HFFc6 (cell line): ENCODE measurements around the gene BRD4. TPM values are rescaled to one million over a fixed set of nuclear protein-coding genes. Genes with fewer than 3 reads are reported as not detected.

Experiments used
- DNase-seq: peaks from one replicate; pipeline ENCODE4 v3.0.0-alpha.2; 2018
- H3K27ac Mint-ChIP-seq: 2 replicates; pipeline ENCODE4 v1.8.0; 2020; ENCODE audit warnings: mild to moderate bottlenecking, mixed read lengths
- H3K27me3 Mint-ChIP-seq: 2 replicates; pipeline ENCODE4 v1.8.0; 2021; ENCODE audit warnings: mild to moderate bottlenecking, moderate library complexity, mixed read lengths; ENCODE audit not compliant: insufficient read depth
- H3K36me3 Mint-ChIP-seq: 2 replicates; pipeline ENCODE4 v1.8.0; 2021; ENCODE audit warnings: low read depth, mixed read lengths
- H3K4me1 Mint-ChIP-seq: 2 replicates; pipeline ENCODE4 v1.8.0; 2020; ENCODE audit warnings: low read depth, mixed read lengths
- H3K4me3 Mint-ChIP-seq: 2 replicates; pipeline ENCODE4 v1.8.0; 2020; ENCODE audit warnings: mild to moderate bottlenecking, moderate library complexity, mixed read lengths
- H3K9me3 Mint-ChIP-seq: 2 replicates; pipeline ENCODE4 v1.8.0; 2020; ENCODE audit warnings: mild to moderate bottlenecking, mixed read lengths
- CTCF ChIP-seq: fragments of 200-600 bp; sonication (generic); IDR thresholded peaks from 2 replicates; pipeline ENCODE4 v1.5.0; 2021; ENCODE audit warnings: antibody characterized with exemption, mild to moderate bottlenecking
- total RNA-seq, 6 experiments: library from RNA; stranded (reverse); fragmentation: NEBNext Ultra II Directional; extraction: Animal tissue kit (Norgen Biotek cat#: 25700); gene quantifications; 2 replicates in 1 of 6; 3 replicates in 5 of 6; pipeline ENCODE4 v1.2.3, GENCODE V29; 2021

Gene BRD4
- total RNA-seq, 6 experiments from 2014 or later, result 74.9 to 85.2 (median 81.5) TPM

DNA sequence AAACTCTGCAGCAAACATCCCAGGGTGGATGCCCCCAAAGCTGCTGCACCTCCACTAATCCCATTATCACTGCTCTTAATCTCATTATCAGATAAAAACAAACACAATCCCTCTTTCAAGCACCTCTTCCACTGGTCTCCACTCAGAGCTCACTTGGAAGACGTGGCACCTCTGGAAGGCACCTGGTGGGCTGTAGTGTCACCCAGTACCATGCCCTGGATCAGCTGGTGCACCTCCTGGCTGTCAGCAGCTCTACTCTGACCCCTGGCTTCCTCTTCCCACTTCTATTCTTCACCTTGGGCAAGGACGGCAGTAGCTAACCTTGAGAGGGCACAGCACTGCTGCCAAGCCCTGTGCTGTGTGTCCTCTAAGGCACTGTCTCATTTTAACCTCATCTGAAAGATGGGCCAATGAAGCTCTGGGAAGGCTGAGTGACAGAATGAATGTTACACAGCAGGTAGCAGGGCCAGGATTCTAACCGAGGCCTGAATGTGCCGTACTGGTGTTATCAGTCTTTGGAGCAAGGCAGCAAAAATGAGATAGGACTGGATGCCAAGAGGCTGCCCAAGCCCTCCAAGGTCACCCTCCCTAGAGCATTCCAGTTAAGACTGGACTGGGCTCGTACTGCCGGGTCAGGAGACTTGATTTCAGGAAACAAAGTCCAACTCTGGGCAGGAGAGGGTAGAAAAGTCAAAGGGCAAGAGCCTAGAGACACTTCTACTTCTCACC, 7.4 kb downstream of the BRD4 start:
- peaks cover 15% of the 10 kb centered on the region for H3K36me3 Mint-ChIP-seq
- no peak overlapping the region; the same call in 1 of the 2 replicates for H3K4me3 Mint-ChIP-seq
- H3K9me3 Mint-ChIP-seq, result no peaks in the 10 kb centered on the region
- peaks cover 1% of the 10 kb centered on the region; the same call in 1 of the 2 replicates for H3K27me3 Mint-ChIP-seq
- H3K4me1 Mint-ChIP-seq, result peaks cover 92% of the 10 kb centered on the region
- TF ChIP-seq CTCF, result no peak
- no peak for DNase-seq
- peak overlapping the region; percentile 52 for H3K27ac Mint-ChIP-seq

GRCh38 chr19:15323496-15324235, 8.7 kb downstream of the BRD4 start:
- peak; percentile 48 for DNase-seq
- TF ChIP-seq CTCF, result no peak
- peaks cover 12% of the 10 kb centered on the region for H3K36me3 Mint-ChIP-seq
- H3K27me3 Mint-ChIP-seq, result peaks cover 1% of the 10 kb centered on the region; the same call in 1 of the 2 replicates
- H3K4me1 Mint-ChIP-seq, result peaks cover 91% of the 10 kb centered on the region
- H3K4me3 Mint-ChIP-seq, result peak overlapping the region; percentile 22
- H3K9me3 Mint-ChIP-seq, result no peaks in the 10 kb centered on the region
- peak overlapping the region; percentile 69 for H3K27ac Mint-ChIP-seq

DNA sequence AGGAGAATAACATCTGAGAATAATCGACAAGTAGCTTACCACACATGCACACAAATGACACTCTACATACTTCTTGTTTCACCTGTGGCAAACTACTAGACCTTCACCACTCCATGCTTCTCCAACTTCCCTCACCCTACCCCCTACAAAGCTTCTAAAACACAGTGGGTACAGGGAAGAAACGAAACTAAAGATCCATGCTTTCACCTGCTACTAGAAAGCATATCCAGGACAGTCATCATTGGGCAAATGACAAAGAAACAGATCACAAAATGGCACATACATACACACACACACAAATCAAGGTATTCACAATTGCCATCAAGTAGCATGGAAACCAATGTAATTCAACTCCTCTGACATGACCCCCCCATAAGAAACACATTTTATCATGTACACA, 10.6 kb downstream of the BRD4 start:
- no peak for DNase-seq
- Mint-ChIP-seq H3K36me3 (peaks cover 15% of the 10 kb centered on the region), H3K9me3 (no peaks in the 10 kb centered on the region), H3K27ac (peak overlapping the region; percentile 82), H3K4me1 (peaks cover 91% of the 10 kb centered on the region), H3K4me3 (peak overlapping the region; percentile 37), H3K27me3 (peaks cover 1% of the 10 kb centered on the region; the same call in 1 of the 2 replicates)
- TF ChIP-seq CTCF, result no peak

GRCh38 chr19:15320116-15320515, 12.2 kb downstream of the BRD4 start:
- H3K4me3 Mint-ChIP-seq, result peak overlapping the region; percentile 57
- H3K27ac Mint-ChIP-seq, result peak overlapping the region; percentile 82
- H3K9me3 Mint-ChIP-seq, result no peaks in the 10 kb centered on the region
- H3K27me3 Mint-ChIP-seq, result peaks cover 1% of the 10 kb centered on the region
- TF ChIP-seq CTCF, result no peak
- H3K36me3 Mint-ChIP-seq, result peaks cover 16% of the 10 kb centered on the region
- peaks cover 85% of the 10 kb centered on the region for H3K4me1 Mint-ChIP-seq
- peak; percentile 64 for DNase-seq

DNA sequence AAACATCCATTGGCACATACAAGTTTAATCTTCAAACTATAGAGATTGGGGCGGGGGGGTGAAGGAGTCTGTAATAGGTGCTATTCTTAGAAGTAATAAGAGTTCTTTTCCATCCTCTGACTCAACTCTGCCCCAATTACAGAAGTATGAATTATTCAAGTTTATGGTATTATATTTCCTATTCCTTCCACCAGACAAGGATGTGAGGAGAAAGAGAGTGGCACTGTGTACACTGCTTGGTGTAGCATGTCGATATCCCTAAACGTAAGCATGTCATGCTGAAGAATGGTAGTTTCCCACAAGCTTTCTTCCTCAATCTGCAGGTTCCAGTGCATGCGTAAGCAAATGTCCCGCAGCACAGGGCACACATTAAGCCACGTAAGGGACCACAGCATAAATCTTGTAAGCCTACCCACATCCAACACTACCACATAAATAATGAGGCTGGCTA, 14.1 kb downstream of the BRD4 start:
- no peak for TF ChIP-seq CTCF
- Mint-ChIP-seq H3K4me3 (peak overlapping the region; percentile 35), H3K4me1 (peaks cover 82% of the 10 kb centered on the region), H3K27ac (peak overlapping the region; percentile 75), H3K36me3 (peaks cover 21% of the 10 kb centered on the region), H3K9me3 (no peaks in the 10 kb centered on the region), H3K27me3 (no peaks in the 10 kb centered on the region; the same call in 1 of the 2 replicates)
- DNase-seq, result no peak
